Astrocyte of the hippocampus (primary cell): ENCODE measurements around the gene SLC12A1.

Experiments used
- DNase-seq: peaks from one replicate; pipeline ENCODE4 v3.0.0; 2011; ENCODE audit warnings: low read depth, low spot score

The SLC12A1 gene

GRCh38 chr15:48205981-48206380 is at the start of gene SLC12A1:
Gene SLC12A1 (plus strand): TSS chr15:48206302. CDS start chr15:48207720, 1,418 bp downstream.
- no peak for DNase-seq

- DNase-seq, result no peak
These were observed 37.5 kb upstream of the SLC12A1 start for GRCh38 chr15:48168616-48169015.

GRCh38 chr15:48170981-48171380 is 35.1 kb upstream of the SLC12A1 start:
- no peak for DNase-seq

- no peak for DNase-seq
These were observed 31.0 kb upstream of the SLC12A1 start for GRCh38 chr15:48175126-48175525.

GRCh38 chr15:48176112-48176511 is 30.0 kb upstream of the SLC12A1 start:
- DNase-seq, result no peak

GRCh38 chr15:48176957-48177356 is 29.1 kb upstream of the SLC12A1 start:
- peak; percentile 2 for DNase-seq

- DNase-seq, result peak; percentile 75
These were observed 28.7 kb upstream of the SLC12A1 start for GRCh38 chr15:48177383-48177765.

GRCh38 chr15:48177766-48178647 is 28.1 kb upstream of the SLC12A1 start, which contains the start of gene MYEF2:
Gene MYEF2 (minus strand): TSS chr15:48178295. CDS start chr15:48178237, 58 bp downstream.
- peak; percentile 91 for DNase-seq

- no peak for DNase-seq
These were observed 27.5 kb upstream of the SLC12A1 start for GRCh38 chr15:48178648-48178931.

- no peak for DNase-seq
These were observed 23.4 kb upstream of the SLC12A1 start for GRCh38 chr15:48182749-48183148.

GRCh38 chr15:48185529-48185928 is 20.6 kb upstream of the SLC12A1 start:
- DNase-seq, result no peak

GRCh38 chr15:48186271-48186670 is 19.8 kb upstream of the SLC12A1 start:
- no peak for DNase-seq

- DNase-seq, result peak; percentile 92
These were observed 15.0 kb upstream of the SLC12A1 start for GRCh38 chr15:48190932-48191573.

- DNase-seq, result peak; percentile 19
These were observed 14.4 kb upstream of the SLC12A1 start, which contains the start of gene CTXN2 for GRCh38 chr15:48191574-48192225. Gene CTXN2 (plus strand): TSS chr15:48191665. CDS start chr15:48201301, 9,636 bp downstream.

- DNase-seq, result no peak
These were observed 4.0 kb upstream of the SLC12A1 start for GRCh38 chr15:48202068-48202467.

- peak; percentile 2 for DNase-seq
These were observed 15.2 kb downstream of the SLC12A1 start for GRCh38 chr15:48221261-48221660.

- peak; percentile 22 for DNase-seq
These were observed 15.8 kb downstream of the SLC12A1 start for GRCh38 chr15:48221885-48222284.

- peak; percentile 33 for DNase-seq
These were observed 16.5 kb downstream of the SLC12A1 start for GRCh38 chr15:48222627-48223026.

- DNase-seq, result no peak
These were observed 19.7 kb downstream of the SLC12A1 start for GRCh38 chr15:48225771-48226170.

GRCh38 chr15:48230498-48230897 is 24.4 kb downstream of the SLC12A1 start:
- DNase-seq, result no peak

GRCh38 chr15:48233246-48233645 is 27.1 kb downstream of the SLC12A1 start:
- no peak for DNase-seq

- no peak for DNase-seq
These were observed 33.2 kb downstream of the SLC12A1 start for GRCh38 chr15:48239334-48239733.
